Stomach (tissue), 9 donors: ENCODE data around the gene TAS2R50. TPM values are rescaled to one million over a fixed set of nuclear protein-coding genes. Genes with fewer than 3 reads are reported as not detected.

Experiments
- DNase-seq, 2 donors: peaks; one replicate each; pipeline versions ENCODE4 v3.0.0 to v3.0.0-alpha.2; 2013 to 2019
- H3K27ac ChIP-seq, 5 donors: fragments of 200-600 bp in 4 of 5; sonication (generic) in 4 of 5; one replicate each; pipeline ENCODE4 v1.5.1; 2013 to 2019; ENCODE audit warnings: mild to moderate bottlenecking in 1 of 5, moderate library complexity in 1 of 5
- H3K27me3 ChIP-seq, 3 donors: fragments of 200-600 bp; sonication (generic); one replicate each; pipeline ENCODE4 v1.5.1; 2017 to 2019; ENCODE audit warnings: mixed run types in 1 of 3
- H3K36me3 ChIP-seq, 4 donors: fragments of 200-600 bp; sonication (generic); 1 replicate in 3 of 4; 2 replicates in 1 of 4; pipeline ENCODE4 v1.5.1; 2016 to 2019
- H3K4me1 ChIP-seq, 4 donors: fragments of 200-600 bp; sonication (generic); one replicate each; pipeline ENCODE4 v1.5.1; 2016 to 2019
- H3K4me3 ChIP-seq, 4 donors: fragments of 200-600 bp; sonication (generic) in 3 of 4; one replicate each; pipeline ENCODE4 v1.5.1; 2016 to 2019; ENCODE audit warnings: mild to moderate bottlenecking in 1 of 4
- H3K9me3 ChIP-seq, 4 donors: fragments of 200-600 bp; sonication (generic); one replicate each; pipeline ENCODE4 v1.5.1; 2016 to 2019
- EP300 ChIP-seq: sonication (generic); formaldehyde crosslinking; IDR thresholded peaks from one replicate; pipeline ENCODE4 v1.6.1; 2017; ENCODE audit warnings: antibody characterized with exemption
- POLR2A ChIP-seq, 4 donors: fragments of 450-650 bp; IDR thresholded peaks; one replicate each; pipeline ENCODE4 v1.6.1; 2016; ENCODE audit warnings: antibody characterized with exemption in 4 of 4, control low read depth in 2 of 4, mild to moderate bottlenecking in 1 of 4, moderate library complexity in 1 of 4
- POLR2AphosphoS5 ChIP-seq, 3 donors: sonication (generic); formaldehyde crosslinking; IDR thresholded peaks; one replicate each; pipeline ENCODE4 v1.6.1; 2016; ENCODE audit warnings: antibody characterized with exemption in 3 of 3
- WGBS, 5 donors: extraction: QIAGEN DNeasy Blood & Tissue Kit in 3 of 5; methylation state at CpG; one replicate each; pipeline versions ENCODE4 v1.1.5 to v1.1.7; 2013 to 2018; 5-methylcytosine and 5-hydroxymethylcytosine counted together
- intact Hi-C: fragments of 100-400 bp; cut with DNase I; formaldehyde crosslinking; loops from one replicate; pipeline ENCODE4 v1.15.1; 2023; ENCODE audit warnings: low total_unique reads
- polyA plus RNA-seq, 3 donors: library from polyadenylated mRNA; stranded (reverse); fragments of 200-250 nt; gene quantifications; one replicate each; pipeline ENCODE4 v1.2.3, GENCODE V29; 2013
- total RNA-seq, 5 donors: library from RNA; depleted of rRNA; stranded (reverse); fragments of >200 nt; gene quantifications; one replicate each; pipeline versions ENCODE4 v1.1.0 to v1.2.3, GENCODE V29; 2014 to 2016
- TF ChIP-seq, protein P1 (sequence below), 7 experiments: fragments of 450-650 bp in 4 of 7; fragments of 200-600 bp in 3 of 7; sonication (generic) in 3 of 7; IDR thresholded peaks; one replicate each; pipeline ENCODE4 v1.5.1; 2016 to 2019; ENCODE audit warnings: antibody characterized with exemption in 7 of 7, control low read depth in 2 of 7, mild to moderate bottlenecking in 1 of 7
- donor health status: healthy with polysubstance abuse.
- donor health status: Bipolar disorder and iron deficiency.
- donor health status: healthy.

TAS2R50 gene
- total and polyA plus RNA-seq, 8 donors: 2.9 to 7.7 TPM; not detected in 6

DNA sequence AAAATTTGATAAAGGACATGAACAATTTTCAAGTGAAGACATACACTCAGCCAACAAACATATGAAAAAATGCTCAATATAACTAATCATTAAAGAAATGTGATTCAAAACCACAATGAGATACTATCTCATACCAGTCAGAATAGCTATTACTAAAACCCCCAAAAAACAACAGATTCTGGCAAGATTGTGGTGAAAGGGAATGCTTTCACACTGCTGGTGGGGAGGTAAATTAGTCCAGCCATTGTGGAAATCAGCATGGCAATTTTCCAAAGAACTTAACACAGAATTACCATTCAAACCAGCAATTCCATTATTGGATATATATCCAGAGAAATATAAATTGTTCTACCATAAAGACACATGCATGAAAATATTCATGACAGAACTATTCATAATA lies 29.0 kb downstream of the TAS2R50 start:
- no peak for DNase-seq
- TF ChIP-seq POLR2AphosphoS5 (IDR thresholded peaks at IDR 0.05) (no peak), EP300 (no peak), POLR2A (IDR thresholded peaks at IDR 0.05) (no peak)
- TF ChIP-seq, protein P1, sequence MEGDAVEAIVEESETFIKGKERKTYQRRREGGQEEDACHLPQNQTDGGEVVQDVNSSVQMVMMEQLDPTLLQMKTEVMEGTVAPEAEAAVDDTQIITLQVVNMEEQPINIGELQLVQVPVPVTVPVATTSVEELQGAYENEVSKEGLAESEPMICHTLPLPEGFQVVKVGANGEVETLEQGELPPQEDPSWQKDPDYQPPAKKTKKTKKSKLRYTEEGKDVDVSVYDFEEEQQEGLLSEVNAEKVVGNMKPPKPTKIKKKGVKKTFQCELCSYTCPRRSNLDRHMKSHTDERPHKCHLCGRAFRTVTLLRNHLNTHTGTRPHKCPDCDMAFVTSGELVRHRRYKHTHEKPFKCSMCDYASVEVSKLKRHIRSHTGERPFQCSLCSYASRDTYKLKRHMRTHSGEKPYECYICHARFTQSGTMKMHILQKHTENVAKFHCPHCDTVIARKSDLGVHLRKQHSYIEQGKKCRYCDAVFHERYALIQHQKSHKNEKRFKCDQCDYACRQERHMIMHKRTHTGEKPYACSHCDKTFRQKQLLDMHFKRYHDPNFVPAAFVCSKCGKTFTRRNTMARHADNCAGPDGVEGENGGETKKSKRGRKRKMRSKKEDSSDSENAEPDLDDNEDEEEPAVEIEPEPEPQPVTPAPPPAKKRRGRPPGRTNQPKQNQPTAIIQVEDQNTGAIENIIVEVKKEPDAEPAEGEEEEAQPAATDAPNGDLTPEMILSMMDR (IDR thresholded peaks at IDR 0.05): no peak
- Histone ChIP-seq H3K4me1 (no peaks in the 10 kb centered on the region), H3K27ac (no peak overlapping the region), H3K27me3 (no peaks in the 10 kb centered on the region), H3K4me3 (no peak overlapping the region), H3K36me3 (no peaks in the 10 kb centered on the region), H3K9me3 (peaks cover 0 to 9% (median 0%) of the 10 kb centered on the region in 4 donors)
- intact Hi-C loops: no loop called here

DNA sequence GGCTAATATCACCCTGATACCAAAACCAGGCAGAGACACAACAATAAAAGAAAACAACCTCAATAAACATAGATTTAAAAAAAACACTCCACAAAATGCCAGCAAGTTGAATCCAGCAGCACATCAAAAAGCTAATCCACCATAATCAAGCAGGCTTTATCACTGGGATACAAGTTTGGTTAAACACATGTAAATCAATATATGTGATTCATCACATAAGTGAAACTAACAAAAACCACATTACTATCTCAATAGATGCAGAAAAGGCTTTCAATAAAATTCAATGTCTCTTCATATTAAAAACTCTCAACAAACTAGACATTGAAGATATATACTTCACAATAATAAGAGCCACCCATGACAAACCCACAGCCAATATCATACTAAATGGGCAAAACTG lies 30.6 kb downstream of the TAS2R50 start:
- H3K4me1 ChIP-seq: no peaks in the 10 kb centered on the region
- H3K9me3 ChIP-seq: peaks cover 0 to 9% (median 0%) of the 10 kb centered on the region in 4 donors
- no peak overlapping the region for H3K4me3 ChIP-seq
- no peaks in the 10 kb centered on the region for H3K36me3 ChIP-seq
- TF ChIP-seq, protein P1 (IDR thresholded peaks at IDR 0.05): no peak
- TF ChIP-seq EP300 (no peak), POLR2A (IDR thresholded peaks at IDR 0.05) (no peak), POLR2AphosphoS5 (IDR thresholded peaks at IDR 0.05) (no peak)
- intact Hi-C loops: no loop called here
- no peak overlapping the region for H3K27ac ChIP-seq
- no peak for DNase-seq
- H3K27me3 ChIP-seq: no peaks in the 10 kb centered on the region

DNA sequence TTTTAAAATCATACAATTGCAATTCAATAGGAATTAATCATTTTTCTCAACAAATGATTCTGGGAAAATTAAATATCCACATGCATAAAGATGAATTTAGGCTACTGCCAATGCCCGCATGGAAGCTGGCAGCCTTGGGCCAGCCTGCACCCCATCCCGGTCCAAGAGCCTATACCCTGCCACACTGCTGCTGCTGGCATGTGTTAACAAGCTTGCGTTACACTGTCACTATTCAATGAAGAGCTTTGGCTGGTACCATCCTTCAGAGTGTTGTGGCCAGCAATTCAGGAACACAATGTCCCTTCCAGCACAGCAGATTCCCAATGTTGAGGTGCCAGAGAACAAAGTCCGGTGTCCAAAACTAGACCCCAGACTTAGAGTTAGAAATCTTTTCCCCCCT lies 34.1 kb downstream of the TAS2R50 start:
- H3K27me3 ChIP-seq: no peaks in the 10 kb centered on the region
- H3K4me3 ChIP-seq: no peak overlapping the region
- TF ChIP-seq POLR2AphosphoS5 (IDR thresholded peaks at IDR 0.05) (no peak), POLR2A (IDR thresholded peaks at IDR 0.05) (no peak), EP300 (no peak)
- TF ChIP-seq, protein P1 (IDR thresholded peaks at IDR 0.05): no peak
- H3K9me3 ChIP-seq: peaks cover 0 to 9% (median 0%) of the 10 kb centered on the region in 4 donors
- DNase-seq: no peak
- H3K4me1 ChIP-seq: no peaks in the 10 kb centered on the region
- no peak overlapping the region for H3K27ac ChIP-seq
- intact Hi-C loops: no loop called here
- H3K36me3 ChIP-seq: no peaks in the 10 kb centered on the region
- 97 to 98% (median 98%) methylated on average over 4 of the region's 4 CpGs for WGBS, 5 donors

DNA sequence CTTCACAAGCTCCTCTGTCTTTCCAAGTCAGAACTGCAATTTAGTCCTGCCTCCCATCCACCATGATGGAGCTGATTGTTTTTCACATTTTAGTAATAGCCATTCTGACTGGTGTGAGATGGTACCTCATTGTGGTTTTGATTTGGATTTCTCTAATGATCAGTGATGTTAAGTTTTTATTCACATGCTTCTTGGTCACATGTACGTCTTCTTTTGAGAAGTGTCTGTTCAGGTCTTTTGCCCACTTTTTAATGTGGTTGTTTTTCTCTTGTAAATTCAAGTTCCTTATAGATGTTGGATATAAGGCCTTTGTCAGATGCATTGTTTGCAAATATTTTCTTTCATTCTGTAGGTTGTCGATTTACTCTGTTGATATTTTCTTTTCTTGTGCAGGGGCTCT lies 43.5 kb downstream of the TAS2R50 start:
- no peaks in the 10 kb centered on the region for H3K27me3 ChIP-seq
- no peak overlapping the region for H3K27ac ChIP-seq
- DNase-seq: no peak
- H3K36me3 ChIP-seq: no peaks in the 10 kb centered on the region
- no peak overlapping the region for H3K4me3 ChIP-seq
- peaks cover 0 to 9% (median 0%) of the 10 kb centered on the region in 4 donors for H3K9me3 ChIP-seq
- intact Hi-C loops: no loop called here
- H3K4me1 ChIP-seq: no peaks in the 10 kb centered on the region
- TF ChIP-seq POLR2A (IDR thresholded peaks at IDR 0.05) (no peak), EP300 (no peak), POLR2AphosphoS5 (IDR thresholded peaks at IDR 0.05) (no peak)
- TF ChIP-seq, protein P1 (IDR thresholded peaks at IDR 0.05): no peak
- WGBS, 5 donors: 92 to 98% (median 95%) methylated on average over 2 of the region's 2 CpGs
